Measurements from ENCODE around the gene B4GALT5.

DNA sequence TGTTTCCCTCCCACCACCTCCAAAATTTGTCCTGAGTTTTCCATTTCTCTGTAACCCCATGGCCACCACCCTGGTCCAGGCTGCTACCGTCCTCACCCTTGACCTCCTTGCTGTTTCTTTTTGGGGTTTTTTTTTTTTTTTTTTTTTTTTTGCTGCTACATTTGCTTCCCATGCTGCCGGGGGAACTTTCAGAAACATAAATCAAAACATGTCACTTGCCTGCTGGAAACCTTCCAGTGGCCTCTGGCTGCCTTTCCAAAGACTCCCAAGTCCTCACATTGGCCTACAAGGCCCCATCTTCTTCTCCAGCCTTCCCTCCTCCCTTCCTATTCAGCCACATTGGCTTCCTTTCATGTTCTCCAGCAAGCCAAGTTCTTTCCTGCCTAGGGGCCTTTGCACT, 95.4 kb downstream of the B4GALT5 start:
- TF ChIP-seq TAF1 (IDR thresholded peaks at IDR 0.05; ENCODE audit: borderline replicate concordance, insufficient read depth, low read length), result no peak
- no peak for TF ChIP-seq POLR2AphosphoS5 (IDR thresholded peaks at IDR 0.05; ENCODE audit: low read depth, low read length)
- TF ChIP-seq FOXP2 (optimal IDR thresholded peaks at IDR 0.05; ENCODE audit: borderline replicate concordance, extremely low read depth, extremely low read length, insufficient read depth), result no peak
- no peak for TF ChIP-seq SIN3A (IDR thresholded peaks at IDR 0.05; ENCODE audit: borderline replicate concordance, insufficient read depth, low read length)

Data from PFSK-1 (cell line).